ENCODE results near the gene EVI5. TPM values are rescaled to one million over a fixed set of nuclear protein-coding genes. Genes with fewer than 3 reads are reported as not detected.

The EVI5 gene
- polyA plus RNA-seq, 2 donors: 1.6 to 1.9 TPM

- 30 to 40% methylated on average over 12 of the region's 12 CpGs for WGBS, 2 donors
- Histone ChIP-seq H3K27me3 (ENCODE audit: control insufficient read depth in 1 of 2, insufficient read depth in 2 of 2, low read length in 2 of 2) (peaks cover 0 to 54% of the 10 kb centered on the region in 2 donors), H3K36me3 (ENCODE audit: control insufficient read depth in 2 of 2, insufficient read depth in 2 of 2, low read length in 1 of 2) (no peaks in the 10 kb centered on the region), H3K4me1 (ENCODE audit: control insufficient read depth in 2 of 2, insufficient read depth in 2 of 2, low read length in 1 of 2) (peaks cover 17 to 42% of the 10 kb centered on the region in 2 donors), H3K27ac (ENCODE audit: low read depth in 2 of 2, low read length in 1 of 2) (no peak overlapping the region), H3K4me3 (ENCODE audit: low read depth in 1 of 2, low read length in 2 of 2) (peak overlapping the region in 1 of 2 donors; percentile 8), H3K9me3 (ENCODE audit: control insufficient read depth in 2 of 2, insufficient read depth in 1 of 2, low read depth in 1 of 2, low read length in 1 of 2) (no peaks in the 10 kb centered on the region)
These were observed 303.3 kb downstream of the EVI5 start for GRCh38 chr1:92481599-92481925.

- peaks cover 0 to 54% of the 10 kb centered on the region in 2 donors for H3K27me3 ChIP-seq (ENCODE audit: control insufficient read depth in 1 of 2, insufficient read depth in 2 of 2, low read length in 2 of 2)
- H3K36me3 ChIP-seq (ENCODE audit: control insufficient read depth in 2 of 2, insufficient read depth in 2 of 2, low read length in 1 of 2): no peaks in the 10 kb centered on the region
- peaks cover 17 to 42% of the 10 kb centered on the region in 2 donors for H3K4me1 ChIP-seq (ENCODE audit: control insufficient read depth in 2 of 2, insufficient read depth in 2 of 2, low read length in 1 of 2)
- H3K4me3 ChIP-seq (ENCODE audit: low read depth in 1 of 2, low read length in 2 of 2): peak overlapping the region in 1 of 2 donors; percentile 25
- 25 to 37% methylated on average over 53 to 65 of the region's 65 CpGs for WGBS, 2 donors
- H3K9me3 ChIP-seq (ENCODE audit: control insufficient read depth in 2 of 2, insufficient read depth in 1 of 2, low read depth in 1 of 2, low read length in 1 of 2): no peaks in the 10 kb centered on the region
- H3K27ac ChIP-seq (ENCODE audit: low read depth in 2 of 2, low read length in 1 of 2): no peak overlapping the region
These were observed 303.9 kb downstream of the EVI5 start for GRCh38 chr1:92480813-92481598.

GRCh38 chr1:92480200-92480812 lies 304.6 kb downstream of the EVI5 start:
- 28 to 54% methylated on average over 37 to 59 of the region's 59 CpGs for WGBS, 2 donors
- Histone ChIP-seq H3K4me1 (ENCODE audit: control insufficient read depth in 2 of 2, insufficient read depth in 2 of 2, low read length in 1 of 2) (peaks cover 17 to 40% of the 10 kb centered on the region in 2 donors), H3K27ac (ENCODE audit: low read depth in 2 of 2, low read length in 1 of 2) (no peak overlapping the region), H3K27me3 (ENCODE audit: control insufficient read depth in 1 of 2, insufficient read depth in 2 of 2, low read length in 2 of 2) (peaks cover 0 to 53% of the 10 kb centered on the region in 2 donors), H3K36me3 (ENCODE audit: control insufficient read depth in 2 of 2, insufficient read depth in 2 of 2, low read length in 1 of 2) (no peaks in the 10 kb centered on the region), H3K4me3 (ENCODE audit: low read depth in 1 of 2, low read length in 2 of 2) (peak overlapping the region in 1 of 2 donors; percentile 25), H3K9me3 (ENCODE audit: control insufficient read depth in 2 of 2, insufficient read depth in 1 of 2, low read depth in 1 of 2, low read length in 1 of 2) (no peaks in the 10 kb centered on the region)

- Histone ChIP-seq H3K9me3 (ENCODE audit: control insufficient read depth in 2 of 2, insufficient read depth in 1 of 2, low read depth in 1 of 2, low read length in 1 of 2) (no peaks in the 10 kb centered on the region), H3K4me1 (ENCODE audit: control insufficient read depth in 2 of 2, insufficient read depth in 2 of 2, low read length in 1 of 2) (peaks cover 17 to 35% of the 10 kb centered on the region in 2 donors), H3K36me3 (ENCODE audit: control insufficient read depth in 2 of 2, insufficient read depth in 2 of 2, low read length in 1 of 2) (no peaks in the 10 kb centered on the region), H3K27me3 (ENCODE audit: control insufficient read depth in 1 of 2, insufficient read depth in 2 of 2, low read length in 2 of 2) (peaks cover 0 to 45% of the 10 kb centered on the region in 2 donors), H3K27ac (ENCODE audit: low read depth in 2 of 2, low read length in 1 of 2) (no peak overlapping the region), H3K4me3 (ENCODE audit: low read depth in 1 of 2, low read length in 2 of 2) (no peak overlapping the region)
- 90 to 93% methylated on average over 9 of the region's 9 CpGs for WGBS, 2 donors
These were observed 305.3 kb downstream of the EVI5 start for GRCh38 chr1:92479587-92479986.

- Histone ChIP-seq H3K36me3 (ENCODE audit: control insufficient read depth in 2 of 2, insufficient read depth in 2 of 2, low read length in 1 of 2) (no peaks in the 10 kb centered on the region), H3K27me3 (ENCODE audit: control insufficient read depth in 1 of 2, insufficient read depth in 2 of 2, low read length in 2 of 2) (peaks cover 0 to 34% of the 10 kb centered on the region in 2 donors), H3K4me1 (ENCODE audit: control insufficient read depth in 2 of 2, insufficient read depth in 2 of 2, low read length in 1 of 2) (peaks cover 13 to 23% of the 10 kb centered on the region in 2 donors), H3K9me3 (ENCODE audit: control insufficient read depth in 2 of 2, insufficient read depth in 1 of 2, low read depth in 1 of 2, low read length in 1 of 2) (no peaks in the 10 kb centered on the region), H3K4me3 (ENCODE audit: low read depth in 1 of 2, low read length in 2 of 2) (no peak overlapping the region), H3K27ac (ENCODE audit: low read depth in 2 of 2, low read length in 1 of 2) (no peak overlapping the region)
- WGBS, 2 donors: 77 to 80% methylated on average over 3 of the region's 3 CpGs
These were observed 306.5 kb downstream of the EVI5 start for GRCh38 chr1:92478393-92478792.

GRCh38 chr1:92476071-92476631 lies 308.8 kb downstream of the EVI5 start:
- Histone ChIP-seq H3K27ac (ENCODE audit: low read depth in 2 of 2, low read length in 1 of 2) (no peak overlapping the region), H3K27me3 (ENCODE audit: control insufficient read depth in 1 of 2, insufficient read depth in 2 of 2, low read length in 2 of 2) (peaks cover 0 to 20% of the 10 kb centered on the region in 2 donors)
- 43 to 49% methylated on average over 12 of the region's 12 CpGs for WGBS, 2 donors

GRCh38 chr1:92475029-92475428 lies 309.9 kb downstream of the EVI5 start:
- Histone ChIP-seq H3K4me3 (ENCODE audit: low read depth in 1 of 2, low read length in 2 of 2) (no peak overlapping the region), H3K9me3 (ENCODE audit: control insufficient read depth in 2 of 2, insufficient read depth in 1 of 2, low read depth in 1 of 2, low read length in 1 of 2) (no peaks in the 10 kb centered on the region), H3K4me1 (ENCODE audit: control insufficient read depth in 2 of 2, insufficient read depth in 2 of 2, low read length in 1 of 2) (peaks cover 0 to 1% of the 10 kb centered on the region in 2 donors), H3K27ac (ENCODE audit: low read depth in 2 of 2, low read length in 1 of 2) (no peak overlapping the region), H3K36me3 (ENCODE audit: control insufficient read depth in 2 of 2, insufficient read depth in 2 of 2, low read length in 1 of 2) (no peaks in the 10 kb centered on the region), H3K27me3 (ENCODE audit: control insufficient read depth in 1 of 2, insufficient read depth in 2 of 2, low read length in 2 of 2) (peaks cover 0 to 11% of the 10 kb centered on the region in 2 donors)
- 83% methylated on average over 3 of the region's 3 CpGs for WGBS, 2 donors

More at GRCh38 chr1:92476071-92476631, 308.8 kb downstream of the EVI5 start:
- Histone ChIP-seq H3K36me3 (ENCODE audit: control insufficient read depth in 2 of 2, insufficient read depth in 2 of 2, low read length in 1 of 2) (no peaks in the 10 kb centered on the region), H3K9me3 (ENCODE audit: control insufficient read depth in 2 of 2, insufficient read depth in 1 of 2, low read depth in 1 of 2, low read length in 1 of 2) (no peaks in the 10 kb centered on the region), H3K4me3 (ENCODE audit: low read depth in 1 of 2, low read length in 2 of 2) (no peak overlapping the region), H3K4me1 (ENCODE audit: control insufficient read depth in 2 of 2, insufficient read depth in 2 of 2, low read length in 1 of 2) (peaks cover 4 to 12% of the 10 kb centered on the region in 2 donors)

- 72 to 76% methylated on average over 5 of the region's 5 CpGs for whole genome bisulfite sequencing, 2 donors
- Histone ChIP-seq H3K27me3 (ENCODE audit: control insufficient read depth in 1 of 2, insufficient read depth in 2 of 2, low read length in 2 of 2) (peaks cover 0 to 1% of the 10 kb centered on the region in 2 donors), H3K27ac (ENCODE audit: low read depth in 2 of 2, low read length in 1 of 2) (no peak overlapping the region), H3K36me3 (ENCODE audit: control insufficient read depth in 2 of 2, insufficient read depth in 2 of 2, low read length in 1 of 2) (no peaks in the 10 kb centered on the region), H3K4me1 (ENCODE audit: control insufficient read depth in 2 of 2, insufficient read depth in 2 of 2, low read length in 1 of 2) (no peaks in the 10 kb centered on the region), H3K9me3 (ENCODE audit: control insufficient read depth in 2 of 2, insufficient read depth in 1 of 2, low read depth in 1 of 2, low read length in 1 of 2) (no peaks in the 10 kb centered on the region), H3K4me3 (ENCODE audit: low read depth in 1 of 2, low read length in 2 of 2) (no peak overlapping the region)
These were observed 311.0 kb downstream of the EVI5 start for GRCh38 chr1:92473781-92474495.

GRCh38 chr1:92470216-92470615 lies 314.7 kb downstream of the EVI5 start:
- Histone ChIP-seq H3K27me3 (ENCODE audit: control insufficient read depth in 1 of 2, insufficient read depth in 2 of 2, low read length in 2 of 2) (no peaks in the 10 kb centered on the region), H3K36me3 (ENCODE audit: control insufficient read depth in 2 of 2, insufficient read depth in 2 of 2, low read length in 1 of 2) (no peaks in the 10 kb centered on the region), H3K4me1 (ENCODE audit: control insufficient read depth in 2 of 2, insufficient read depth in 2 of 2, low read length in 1 of 2) (no peaks in the 10 kb centered on the region), H3K4me3 (ENCODE audit: low read depth in 1 of 2, low read length in 2 of 2) (no peak overlapping the region), H3K9me3 (ENCODE audit: control insufficient read depth in 2 of 2, insufficient read depth in 1 of 2, low read depth in 1 of 2, low read length in 1 of 2) (no peaks in the 10 kb centered on the region), H3K27ac (ENCODE audit: low read depth in 2 of 2, low read length in 1 of 2) (no peak overlapping the region)
- WGBS, 2 donors: 95 to 96% methylated on average over 1 of the region's 1 CpG

All from esophagus (tissue), 2 donors.